Measurements from ENCODE around the gene CATSPERD. TPM values are rescaled to one million over a fixed set of nuclear protein-coding genes. Genes with fewer than 3 reads are reported as not detected.

The CATSPERD gene
- total and polyA plus RNA-seq, 9 of the 15 experiments (the other 6 are each of a cell fraction or from before 2014, with no cell fraction given): not detected

DNA sequence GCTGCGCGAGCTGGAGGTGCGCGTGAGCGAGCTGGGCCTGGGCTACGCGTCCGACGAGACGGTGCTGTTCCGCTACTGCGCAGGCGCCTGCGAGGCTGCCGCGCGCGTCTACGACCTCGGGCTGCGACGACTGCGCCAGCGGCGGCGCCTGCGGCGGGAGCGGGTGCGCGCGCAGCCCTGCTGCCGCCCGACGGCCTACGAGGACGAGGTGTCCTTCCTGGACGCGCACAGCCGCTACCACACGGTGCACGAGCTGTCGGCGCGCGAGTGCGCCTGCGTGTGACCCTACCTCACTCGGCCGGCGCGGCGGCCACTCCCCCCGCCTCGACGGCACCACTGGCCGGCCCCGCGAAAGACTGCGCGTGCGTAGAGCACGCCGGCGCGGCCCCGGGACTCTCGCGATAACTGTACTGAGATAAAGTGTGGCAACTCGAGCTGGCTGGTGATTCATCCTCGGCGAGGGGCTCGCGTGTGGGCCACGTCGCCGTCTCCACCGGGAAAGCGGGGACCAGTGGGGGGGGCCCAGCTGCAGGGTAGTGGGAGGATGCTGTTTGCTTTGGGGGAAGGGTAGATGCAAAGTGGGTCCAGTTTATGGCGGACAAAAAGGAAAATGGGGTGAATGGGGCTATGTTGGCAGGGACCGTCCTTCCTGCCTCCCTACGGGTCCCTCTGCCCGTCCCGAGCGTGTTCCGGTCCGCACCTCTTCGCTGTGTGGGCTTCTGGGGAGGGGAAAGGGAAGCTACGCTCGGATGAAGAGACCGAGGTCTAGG is 107.6 kb downstream of the CATSPERD start (continued):
- TF ChIP-seq, protein P1, sequence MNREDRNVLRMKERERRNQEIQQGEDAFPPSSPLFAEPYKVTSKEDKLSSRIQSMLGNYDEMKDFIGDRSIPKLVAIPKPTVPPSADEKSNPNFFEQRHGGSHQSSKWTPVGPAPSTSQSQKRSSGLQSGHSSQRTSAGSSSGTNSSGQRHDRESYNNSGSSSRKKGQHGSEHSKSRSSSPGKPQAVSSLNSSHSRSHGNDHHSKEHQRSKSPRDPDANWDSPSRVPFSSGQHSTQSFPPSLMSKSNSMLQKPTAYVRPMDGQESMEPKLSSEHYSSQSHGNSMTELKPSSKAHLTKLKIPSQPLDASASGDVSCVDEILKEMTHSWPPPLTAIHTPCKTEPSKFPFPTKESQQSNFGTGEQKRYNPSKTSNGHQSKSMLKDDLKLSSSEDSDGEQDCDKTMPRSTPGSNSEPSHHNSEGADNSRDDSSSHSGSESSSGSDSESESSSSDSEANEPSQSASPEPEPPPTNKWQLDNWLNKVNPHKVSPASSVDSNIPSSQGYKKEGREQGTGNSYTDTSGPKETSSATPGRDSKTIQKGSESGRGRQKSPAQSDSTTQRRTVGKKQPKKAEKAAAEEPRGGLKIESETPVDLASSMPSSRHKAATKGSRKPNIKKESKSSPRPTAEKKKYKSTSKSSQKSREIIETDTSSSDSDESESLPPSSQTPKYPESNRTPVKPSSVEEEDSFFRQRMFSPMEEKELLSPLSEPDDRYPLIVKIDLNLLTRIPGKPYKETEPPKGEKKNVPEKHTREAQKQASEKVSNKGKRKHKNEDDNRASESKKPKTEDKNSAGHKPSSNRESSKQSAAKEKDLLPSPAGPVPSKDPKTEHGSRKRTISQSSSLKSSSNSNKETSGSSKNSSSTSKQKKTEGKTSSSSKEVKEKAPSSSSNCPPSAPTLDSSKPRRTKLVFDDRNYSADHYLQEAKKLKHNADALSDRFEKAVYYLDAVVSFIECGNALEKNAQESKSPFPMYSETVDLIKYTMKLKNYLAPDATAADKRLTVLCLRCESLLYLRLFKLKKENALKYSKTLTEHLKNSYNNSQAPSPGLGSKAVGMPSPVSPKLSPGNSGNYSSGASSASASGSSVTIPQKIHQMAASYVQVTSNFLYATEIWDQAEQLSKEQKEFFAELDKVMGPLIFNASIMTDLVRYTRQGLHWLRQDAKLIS (CRISPR knock-in tag; IDR thresholded peaks at IDR 0.05): peak; percentile 79; the same call in 1 of the 2 replicates
- peak; percentile 55 for TF ChIP-seq FIP1L1 (IDR thresholded peaks at IDR 0.05; ENCODE audit: low read depth, low read length, poor library complexity, severe bottlenecking)
- TF ChIP-seq KLF13 (tag; IDR thresholded peaks at IDR 0.05; ENCODE audit: borderline replicate concordance, low read depth): no peak
- TF ChIP-seq ZNF644 (tag; IDR thresholded peaks at IDR 0.05; ENCODE audit: low read depth): no peak
- peak; percentile 88; the same call in 1 of the 2 replicates for TF ChIP-seq GTF2F1 (IDR thresholded peaks at IDR 0.05; ENCODE audit: low read depth, low read length)
- TF ChIP-seq, protein P2, sequence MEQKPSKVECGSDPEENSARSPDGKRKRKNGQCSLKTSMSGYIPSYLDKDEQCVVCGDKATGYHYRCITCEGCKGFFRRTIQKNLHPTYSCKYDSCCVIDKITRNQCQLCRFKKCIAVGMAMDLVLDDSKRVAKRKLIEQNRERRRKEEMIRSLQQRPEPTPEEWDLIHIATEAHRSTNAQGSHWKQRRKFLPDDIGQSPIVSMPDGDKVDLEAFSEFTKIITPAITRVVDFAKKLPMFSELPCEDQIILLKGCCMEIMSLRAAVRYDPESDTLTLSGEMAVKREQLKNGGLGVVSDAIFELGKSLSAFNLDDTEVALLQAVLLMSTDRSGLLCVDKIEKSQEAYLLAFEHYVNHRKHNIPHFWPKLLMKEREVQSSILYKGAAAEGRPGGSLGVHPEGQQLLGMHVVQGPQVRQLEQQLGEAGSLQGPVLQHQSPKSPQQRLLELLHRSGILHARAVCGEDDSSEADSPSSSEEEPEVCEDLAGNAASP (IDR thresholded peaks at IDR 0.05): no peak
- TF ChIP-seq SOX6 (IDR thresholded peaks at IDR 0.05): 0 out of 2 replicates have a peak, but pooled peaks have one; percentile 44
- TF ChIP-seq, protein P3, sequence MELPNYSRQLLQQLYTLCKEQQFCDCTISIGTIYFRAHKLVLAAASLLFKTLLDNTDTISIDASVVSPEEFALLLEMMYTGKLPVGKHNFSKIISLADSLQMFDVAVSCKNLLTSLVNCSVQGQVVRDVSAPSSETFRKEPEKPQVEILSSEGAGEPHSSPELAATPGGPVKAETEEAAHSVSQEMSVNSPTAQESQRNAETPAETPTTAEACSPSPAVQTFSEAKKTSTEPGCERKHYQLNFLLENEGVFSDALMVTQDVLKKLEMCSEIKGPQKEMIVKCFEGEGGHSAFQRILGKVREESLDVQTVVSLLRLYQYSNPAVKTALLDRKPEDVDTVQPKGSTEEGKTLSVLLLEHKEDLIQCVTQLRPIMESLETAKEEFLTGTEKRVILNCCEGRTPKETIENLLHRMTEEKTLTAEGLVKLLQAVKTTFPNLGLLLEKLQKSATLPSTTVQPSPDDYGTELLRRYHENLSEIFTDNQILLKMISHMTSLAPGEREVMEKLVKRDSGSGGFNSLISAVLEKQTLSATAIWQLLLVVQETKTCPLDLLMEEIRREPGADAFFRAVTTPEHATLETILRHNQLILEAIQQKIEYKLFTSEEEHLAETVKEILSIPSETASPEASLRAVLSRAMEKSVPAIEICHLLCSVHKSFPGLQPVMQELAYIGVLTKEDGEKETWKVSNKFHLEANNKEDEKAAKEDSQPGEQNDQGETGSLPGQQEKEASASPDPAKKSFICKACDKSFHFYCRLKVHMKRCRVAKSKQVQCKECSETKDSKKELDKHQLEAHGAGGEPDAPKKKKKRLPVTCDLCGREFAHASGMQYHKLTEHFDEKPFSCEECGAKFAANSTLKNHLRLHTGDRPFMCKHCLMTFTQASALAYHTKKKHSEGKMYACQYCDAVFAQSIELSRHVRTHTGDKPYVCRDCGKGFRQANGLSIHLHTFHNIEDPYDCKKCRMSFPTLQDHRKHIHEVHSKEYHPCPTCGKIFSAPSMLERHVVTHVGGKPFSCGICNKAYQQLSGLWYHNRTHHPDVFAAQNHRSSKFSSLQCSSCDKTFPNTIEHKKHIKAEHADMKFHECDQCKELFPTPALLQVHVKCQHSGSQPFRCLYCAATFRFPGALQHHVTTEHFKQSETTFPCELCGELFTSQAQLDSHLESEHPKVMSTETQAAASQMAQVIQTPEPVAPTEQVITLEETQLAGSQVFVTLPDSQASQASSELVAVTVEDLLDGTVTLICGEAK (IDR thresholded peaks at IDR 0.05): peak; percentile 73
- TF ChIP-seq, protein P3 (CRISPR knock-in tag; IDR thresholded peaks at IDR 0.05): no peak
- no peak for TF ChIP-seq THRAP3 (IDR thresholded peaks at IDR 0.05; ENCODE audit: borderline replicate concordance)
- no peak for TF ChIP-seq BRD4 (IDR thresholded peaks at IDR 0.05)
- TF ChIP-seq SPI1 (IDR thresholded peaks at IDR 0.05; ENCODE audit: borderline replicate concordance, low read depth, low read length): no peak
- TF ChIP-seq CSDE1 (IDR thresholded peaks at IDR 0.05): no peak
- no peak for TF ChIP-seq GATA2 (CRISPR knock-in tag; IDR thresholded peaks at IDR 0.05)

Measured in K562 (cell line).